ENCODE measurements around the gene GZMM. TPM values are rescaled to one million over a fixed set of nuclear protein-coding genes. Genes with fewer than 3 reads are reported as not detected.

GZMM gene
- total and polyA plus RNA-seq, 9 donors, result 0.31 to 1.7 (median 0.52) TPM; not detected in 2

Other genes starting within 250 kb of the GZMM start
- gene MIER2, start 199.3 kb upstream of the GZMM start, total RNA-seq, result 10 to 100 TPM in 6 of 7 donors, 1 to 10 TPM in 1; 9.8 to 29.6 (median 22.8) TPM
- 10 to 100 TPM; 13.3 to 15.0 TPM for gene MIER2, start 199.3 kb upstream of the GZMM start, polyA plus RNA-seq
- 1 to 10 TPM in 2 of 7 donors, under 1 TPM in 3, not detected in 2; 0.24 to 2.3 (median 0.55) TPM for gene C2CD4C, start 134.9 kb upstream of the GZMM start, total RNA-seq
- under 1 TPM in 1 of 2 donors, not detected in 1; 0.12 TPM for gene C2CD4C, start 134.9 kb upstream of the GZMM start, polyA plus RNA-seq
- 10 to 100 TPM in 6 of 7 donors, 1 to 10 TPM in 1; 3.6 to 40.7 (median 23.0) TPM for gene SHC2, start 83.0 kb upstream of the GZMM start, total RNA-seq
- 10 to 100 TPM in 1 of 2 donors, under 1 TPM in 1; 0.62 to 15.4 TPM for gene SHC2, start 83.0 kb upstream of the GZMM start, polyA plus RNA-seq
- under 1 TPM in 6 of 7 donors, not detected in 1; 0.11 to 0.90 (median 0.41) TPM for gene MADCAM1, start 47.6 kb upstream of the GZMM start, total RNA-seq
- gene MADCAM1, start 47.6 kb upstream of the GZMM start, polyA plus RNA-seq, result under 1 TPM in 1 of 2 donors, not detected in 1; 0.42 TPM
- 10 to 100 TPM; 18.6 to 93.3 (median 27.4) TPM for gene TPGS1, start 36.6 kb upstream of the GZMM start, total RNA-seq
- 10 to 100 TPM in 1 of 2 donors, under 1 TPM in 1; 0.12 to 24.7 TPM for gene TPGS1, start 36.6 kb upstream of the GZMM start, polyA plus RNA-seq
- 10 to 100 TPM; 45.6 to 78.9 (median 56.1) TPM for gene CDC34, start 12.3 kb upstream of the GZMM start, total RNA-seq
- gene CDC34, start 12.3 kb upstream of the GZMM start, polyA plus RNA-seq, result 10 to 100 TPM; 13.2 to 59.7 TPM
- gene BSG, start 28.5 kb downstream of the GZMM start, total RNA-seq, result 100 to 1,000 TPM; 225 to 484 (median 324) TPM
- 100 to 1,000 TPM; 111 to 290 TPM for gene BSG, start 28.5 kb downstream of the GZMM start, polyA plus RNA-seq
- gene HCN2, start 45.8 kb downstream of the GZMM start, total RNA-seq, result under 1 TPM in 3 of 7 donors, not detected in 4; 0.07 to 0.23 (median 0.10) TPM
- gene HCN2, start 45.8 kb downstream of the GZMM start, polyA plus RNA-seq, result under 1 TPM in 1 of 2 donors, not detected in 1; 0.13 TPM
- 10 to 100 TPM; 19.9 to 52.3 (median 43.9) TPM for gene POLRMT, start 89.5 kb downstream of the GZMM start, total RNA-seq
- 10 to 100 TPM; 13.5 to 39.6 TPM for gene POLRMT, start 89.5 kb downstream of the GZMM start, polyA plus RNA-seq
- gene FGF22, start 95.8 kb downstream of the GZMM start, total RNA-seq, result 1 to 10 TPM in 6 of 7 donors, under 1 TPM in 1; 0.23 to 4.4 (median 2.2) TPM
- gene FGF22, start 95.8 kb downstream of the GZMM start, polyA plus RNA-seq, result 1 to 10 TPM in 1 of 2 donors, not detected in 1; 4.2 TPM
- 10 to 100 TPM; 26.6 to 52.2 (median 34.5) TPM for gene RNF126, start 119.2 kb downstream of the GZMM start, total RNA-seq
- 10 to 100 TPM in 1 of 2 donors, 1 to 10 TPM in 1; 1.5 to 29.4 TPM for gene RNF126, start 119.2 kb downstream of the GZMM start, polyA plus RNA-seq
- 100 to 1,000 TPM in 1 of 7 donors, 10 to 100 TPM in 6; 21.3 to 141 (median 45.7) TPM for gene FSTL3, start 132.3 kb downstream of the GZMM start, total RNA-seq
- 10 to 100 TPM; 16.9 to 22.6 TPM for gene FSTL3, start 132.3 kb downstream of the GZMM start, polyA plus RNA-seq
- gene PRSS57, start 151.4 kb downstream of the GZMM start, total RNA-seq, result under 1 TPM in 1 of 7 donors, not detected in 6; 0.33 TPM
- gene PRSS57, start 151.4 kb downstream of the GZMM start, polyA plus RNA-seq, result under 1 TPM in 1 of 2 donors, not detected in 1; 0.07 TPM
- gene PALM, start 164.9 kb downstream of the GZMM start, total RNA-seq, result 100 to 1,000 TPM in 5 of 7 donors, 10 to 100 TPM in 2; 36.1 to 169 (median 126) TPM
- 10 to 100 TPM in 1 of 2 donors, 1 to 10 TPM in 1; 2.9 to 66.9 TPM for gene PALM, start 164.9 kb downstream of the GZMM start, polyA plus RNA-seq
- gene MISP, start 207.1 kb downstream of the GZMM start, total RNA-seq, result 10 to 100 TPM in 1 of 7 donors, 1 to 10 TPM in 3, under 1 TPM in 3; 0.08 to 44.0 (median 1.4) TPM
- under 1 TPM; 0.12 to 0.19 TPM for gene MISP, start 207.1 kb downstream of the GZMM start, polyA plus RNA-seq